RWPE1 (cell line): Measurements from ENCODE around the gene ATP9A.

Experiments used
- CTCF ChIA-PET: fragments of 350-600 bp; sonication (Branson Sonifier 250); formaldehyde crosslinking; extraction: SDS; loops from one replicate; lab custom pipeline; 2021; lab: Yijun Ruan, JAX
- POLR2A ChIA-PET: fragments of 400-600 bp; formaldehyde crosslinking; extraction: SDS; loops from one replicate; lab custom pipeline; 2020; ENCODE audit warnings: antibody characterized with exemption; ENCODE audit not compliant: low non-redundant PET; lab: Yijun Ruan, JAX
- DNase-seq: peaks from one replicate; pipeline ENCODE4 v3.0.0; 2012; ENCODE audit warnings: low spot score
- H3K27ac ChIP-seq: fragments of 450-650 bp; 2 replicates; pipeline ENCODE4 v1.5.1; 2017
- TF ChIP-seq, protein P1 (sequence below): fragments of 450-650 bp; conservative IDR thresholded peaks from 2 replicates; pipeline ENCODE4 v1.5.1; 2017; ENCODE audit warnings: low read depth, mild to moderate bottlenecking

The ATP9A gene

GRCh38 chr20:51666126-51666525, 102.1 kb downstream of the ATP9A start:
- TF ChIP-seq, protein P1, sequence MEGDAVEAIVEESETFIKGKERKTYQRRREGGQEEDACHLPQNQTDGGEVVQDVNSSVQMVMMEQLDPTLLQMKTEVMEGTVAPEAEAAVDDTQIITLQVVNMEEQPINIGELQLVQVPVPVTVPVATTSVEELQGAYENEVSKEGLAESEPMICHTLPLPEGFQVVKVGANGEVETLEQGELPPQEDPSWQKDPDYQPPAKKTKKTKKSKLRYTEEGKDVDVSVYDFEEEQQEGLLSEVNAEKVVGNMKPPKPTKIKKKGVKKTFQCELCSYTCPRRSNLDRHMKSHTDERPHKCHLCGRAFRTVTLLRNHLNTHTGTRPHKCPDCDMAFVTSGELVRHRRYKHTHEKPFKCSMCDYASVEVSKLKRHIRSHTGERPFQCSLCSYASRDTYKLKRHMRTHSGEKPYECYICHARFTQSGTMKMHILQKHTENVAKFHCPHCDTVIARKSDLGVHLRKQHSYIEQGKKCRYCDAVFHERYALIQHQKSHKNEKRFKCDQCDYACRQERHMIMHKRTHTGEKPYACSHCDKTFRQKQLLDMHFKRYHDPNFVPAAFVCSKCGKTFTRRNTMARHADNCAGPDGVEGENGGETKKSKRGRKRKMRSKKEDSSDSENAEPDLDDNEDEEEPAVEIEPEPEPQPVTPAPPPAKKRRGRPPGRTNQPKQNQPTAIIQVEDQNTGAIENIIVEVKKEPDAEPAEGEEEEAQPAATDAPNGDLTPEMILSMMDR, result no peak
- ChIA-PET POLR2A (no interaction called here), CTCF (interaction anchor here (0.7 to 1.0 kb wide), 2 partner anchors 134 to 526 kb away, joined by 4 to 8 read pairs; no protein-coding TSS in a partner anchor)
- DNase-seq, result no peak
- H3K27ac ChIP-seq, result no peak overlapping the region

- TF ChIP-seq, protein P1, result no peak
- no peak for DNase-seq
- ChIA-PET POLR2A (no interaction called here), CTCF (interaction anchor here (0.7 to 1.0 kb wide), 3 partner anchors 135 to 1719 kb away, joined by 3 to 8 read pairs (median 4); no protein-coding TSS in a partner anchor)
- no peak overlapping the region for H3K27ac ChIP-seq
Measured at GRCh38 chr20:51665543-51666118, 102.6 kb downstream of the ATP9A start.

DNA sequence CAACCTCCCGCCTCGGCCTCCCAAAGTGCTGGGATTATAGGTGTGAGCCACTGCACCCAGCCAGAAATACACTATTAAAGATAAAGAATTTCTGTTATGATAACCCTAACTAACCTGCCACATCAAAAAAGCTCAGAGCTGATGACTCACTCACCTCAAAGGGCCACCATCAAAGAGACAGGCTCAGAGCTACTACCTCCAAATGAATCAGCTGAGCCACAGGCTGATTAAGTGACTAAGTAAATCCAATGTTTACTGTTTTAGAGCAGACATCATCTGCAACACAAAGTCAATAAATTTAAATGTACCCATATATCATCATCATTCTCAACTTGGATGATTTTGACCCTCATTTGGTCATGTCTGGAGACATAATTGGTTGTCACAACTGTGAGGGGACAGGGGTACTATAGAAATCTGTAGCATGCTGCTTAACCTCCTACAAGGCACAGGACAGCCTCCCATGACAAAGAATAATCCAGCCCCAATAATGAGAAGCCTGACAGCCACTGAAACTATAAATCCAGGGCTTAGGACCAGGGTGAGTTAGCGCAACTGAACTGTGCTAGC, 106.5 kb downstream of the ATP9A start:
- peak overlapping the region; percentile 60; the same call in 1 of the 2 replicates for H3K27ac ChIP-seq
- DNase-seq, result peak; percentile 67
- ChIA-PET POLR2A (interaction anchor here (0.6 to 1.2 kb wide), 4 partner anchors 10 to 306 kb away, joined by 3 to 5 read pairs (median 4); no protein-coding TSS in a partner anchor), CTCF (interaction anchor here (0.5 to 1.2 kb wide), 7 partner anchors 22 to 426 kb away, joined by 3 to 8 read pairs (median 4); no protein-coding TSS in a partner anchor)
- TF ChIP-seq, protein P1, result no peak

- H3K27ac ChIP-seq, result peak overlapping the region; percentile 60; the same call in 1 of the 2 replicates
- ChIA-PET CTCF (interaction anchor here (0.6 to 1.2 kb wide), 7 partner anchors 21 to 426 kb away, joined by 3 to 8 read pairs (median 4); no protein-coding TSS in a partner anchor), POLR2A (interaction anchor here (0.6 to 1.2 kb wide), 4 partner anchors 11 to 305 kb away, joined by 3 to 5 read pairs (median 4); no protein-coding TSS in a partner anchor)
- DNase-seq, result peak; percentile 85
- TF ChIP-seq, protein P1, result no peak
Measured at GRCh38 chr20:51660672-51661608, 107.2 kb downstream of the ATP9A start.

GRCh38 chr20:51659491-51660050, 108.6 kb downstream of the ATP9A start:
- POLR2A ChIA-PET, result no interaction called here
- H3K27ac ChIP-seq, result no peak overlapping the region
- TF ChIP-seq, protein P1, result no peak
- CTCF ChIA-PET, result interaction anchor here (0.6 kb wide), 1 partner anchor 14 kb away, joined by 4 read pairs; no protein-coding TSS in a partner anchor
- DNase-seq, result no peak
